MM.1S (cell line): ENCODE measurements around the gene ATCAY.

Source experiments
- EZH2 ChIP-seq: fragments of 300-600 bp; sonication (generic); optimal IDR thresholded peaks from 2 replicates; pipeline ENCODE3; 2017; ENCODE audit warnings: low read depth, mild to moderate bottlenecking, antibody characterized with exemption, low read length, mixed read lengths
- EZH2phosphoT487 ChIP-seq: fragments of 300-600 bp; sonication (generic); IDR thresholded peaks from 2 replicates; pipeline ENCODE4 v1.6.1; 2018; ENCODE audit warnings: antibody characterized with exemption, low read length
- TF ChIP-seq, protein P1 (sequence below): fragments of 300-600 bp; sonication (generic); IDR thresholded peaks from 2 replicates; pipeline ENCODE4 v1.5.1; 2016; ENCODE audit warnings: antibody characterized with exemption, low read length, mixed read lengths

DNA sequence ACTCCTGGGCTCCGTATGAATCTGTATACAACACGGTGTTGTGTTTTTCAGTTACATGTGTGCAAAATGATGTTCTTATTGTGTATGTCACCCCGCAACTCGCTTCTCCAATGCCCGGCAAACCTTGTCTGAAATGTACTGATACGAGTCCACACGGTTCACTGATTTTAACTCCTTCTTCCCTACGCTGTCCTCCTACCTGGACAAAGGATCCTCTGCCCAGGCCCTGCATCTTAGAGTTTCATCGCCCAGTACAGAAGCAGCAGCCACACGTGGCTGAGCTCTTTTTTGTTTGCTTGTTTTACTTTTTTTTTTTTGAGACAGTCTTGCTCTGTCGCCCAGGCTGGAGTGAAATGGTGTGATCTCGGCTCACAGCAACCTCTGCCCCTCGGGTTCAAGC, 40.5 kb upstream of the ATCAY start:
- TF ChIP-seq, protein P1, sequence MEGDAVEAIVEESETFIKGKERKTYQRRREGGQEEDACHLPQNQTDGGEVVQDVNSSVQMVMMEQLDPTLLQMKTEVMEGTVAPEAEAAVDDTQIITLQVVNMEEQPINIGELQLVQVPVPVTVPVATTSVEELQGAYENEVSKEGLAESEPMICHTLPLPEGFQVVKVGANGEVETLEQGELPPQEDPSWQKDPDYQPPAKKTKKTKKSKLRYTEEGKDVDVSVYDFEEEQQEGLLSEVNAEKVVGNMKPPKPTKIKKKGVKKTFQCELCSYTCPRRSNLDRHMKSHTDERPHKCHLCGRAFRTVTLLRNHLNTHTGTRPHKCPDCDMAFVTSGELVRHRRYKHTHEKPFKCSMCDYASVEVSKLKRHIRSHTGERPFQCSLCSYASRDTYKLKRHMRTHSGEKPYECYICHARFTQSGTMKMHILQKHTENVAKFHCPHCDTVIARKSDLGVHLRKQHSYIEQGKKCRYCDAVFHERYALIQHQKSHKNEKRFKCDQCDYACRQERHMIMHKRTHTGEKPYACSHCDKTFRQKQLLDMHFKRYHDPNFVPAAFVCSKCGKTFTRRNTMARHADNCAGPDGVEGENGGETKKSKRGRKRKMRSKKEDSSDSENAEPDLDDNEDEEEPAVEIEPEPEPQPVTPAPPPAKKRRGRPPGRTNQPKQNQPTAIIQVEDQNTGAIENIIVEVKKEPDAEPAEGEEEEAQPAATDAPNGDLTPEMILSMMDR = no peak
- TF ChIP-seq EZH2 = no peak
- TF ChIP-seq EZH2phosphoT487 = no peak
